GM21576 (cell line): Measurements from ENCODE around the gene NUP62.
"Not testable (repeated sequence)": the region's sequence is repeated elsewhere in the genome, so short reads cannot be mapped to it uniquely, and the experiment has no call there.

ENCODE experiments used
- ATAC-seq: cut with Tn5 transposase; IDR thresholded peaks from one replicate; pipeline ENCODE4 v1.9.1; 2021; ENCODE audit warnings: mild to moderate bottlenecking, moderate library complexity; ENCODE audit not compliant: unreplicated experiment

Gene NUP62

DNA sequence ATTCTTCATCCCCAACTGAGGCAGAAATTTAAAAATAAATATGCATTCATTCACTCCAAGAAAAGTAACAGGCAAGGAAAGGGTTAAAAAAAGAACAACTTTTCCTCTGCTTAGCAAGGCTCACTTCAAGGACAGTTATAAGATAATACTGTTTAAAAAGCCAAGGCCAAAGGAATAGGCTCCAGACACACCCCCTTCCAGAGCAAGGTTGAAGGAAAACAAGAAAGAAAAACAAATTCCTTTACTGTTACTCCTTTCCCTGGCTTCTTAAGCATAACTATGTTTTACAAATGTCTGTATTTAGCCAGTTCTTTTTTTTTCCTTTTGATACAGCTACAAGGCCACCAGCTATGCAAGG, 23.2 kb upstream of the NUP62 start:
- ATAC-seq: no peak

DNA sequence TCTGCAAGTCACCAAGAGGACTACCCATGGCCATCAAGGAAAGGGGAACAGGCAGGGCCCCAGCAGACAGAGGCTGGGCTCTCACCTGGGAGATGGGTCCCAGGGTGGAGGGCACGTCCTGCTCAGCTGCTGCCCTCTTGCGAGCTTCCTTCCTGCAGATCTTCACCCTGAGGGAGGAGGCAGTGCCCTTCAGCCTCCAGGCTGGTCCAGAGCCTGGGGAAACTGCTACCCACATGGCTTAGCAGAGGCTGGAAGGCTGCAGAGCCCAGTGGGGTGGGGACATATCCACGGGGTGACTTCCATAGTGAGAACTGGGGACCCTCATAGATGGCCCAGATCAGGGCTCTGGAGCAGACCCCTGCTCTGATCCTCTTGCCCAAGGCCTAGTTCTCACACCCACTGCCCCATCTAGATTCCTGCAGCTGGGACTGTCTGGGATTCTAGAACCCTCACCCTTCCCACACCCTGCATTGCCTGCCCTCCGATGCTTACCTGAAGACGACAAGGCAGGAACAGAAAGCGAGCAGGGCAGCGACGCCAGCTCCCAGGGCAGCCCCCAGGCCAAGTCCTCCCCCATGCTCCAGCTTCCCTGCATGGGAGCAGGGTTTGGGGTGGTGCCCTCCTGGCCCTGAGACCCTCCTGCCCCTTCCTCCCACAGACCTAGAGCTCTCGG, 22.6 kb upstream of the NUP62 start:
- ATAC-seq: no peak

DNA sequence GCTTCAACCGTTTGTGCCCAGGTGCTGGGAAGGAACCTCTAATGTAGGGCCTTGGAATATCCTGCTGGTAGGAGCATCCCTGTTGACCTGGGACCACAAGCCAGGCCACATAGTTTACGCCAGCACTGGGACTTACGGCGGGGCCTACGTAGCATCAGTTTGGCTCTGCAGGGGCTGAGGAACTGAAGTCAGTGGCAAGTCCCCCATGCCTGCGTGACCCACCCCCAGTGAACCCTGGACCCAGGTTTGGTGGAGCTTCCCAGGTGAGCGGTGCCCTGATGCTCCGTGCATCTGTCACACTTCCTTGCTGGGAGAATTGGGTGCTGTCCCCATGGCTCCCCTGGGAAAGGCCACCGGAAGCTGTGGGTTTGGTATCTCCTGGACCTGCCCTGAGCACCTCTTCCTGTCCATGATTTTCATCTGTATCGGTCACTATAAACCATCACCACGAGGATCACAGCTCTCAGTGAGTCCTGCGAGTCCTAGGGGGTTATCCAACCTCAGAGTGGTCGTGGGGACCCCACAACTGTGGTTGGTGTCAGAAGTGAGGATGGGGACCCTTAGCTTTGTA, 21.7 kb upstream of the NUP62 start:
- no peak for ATAC-seq

DNA sequence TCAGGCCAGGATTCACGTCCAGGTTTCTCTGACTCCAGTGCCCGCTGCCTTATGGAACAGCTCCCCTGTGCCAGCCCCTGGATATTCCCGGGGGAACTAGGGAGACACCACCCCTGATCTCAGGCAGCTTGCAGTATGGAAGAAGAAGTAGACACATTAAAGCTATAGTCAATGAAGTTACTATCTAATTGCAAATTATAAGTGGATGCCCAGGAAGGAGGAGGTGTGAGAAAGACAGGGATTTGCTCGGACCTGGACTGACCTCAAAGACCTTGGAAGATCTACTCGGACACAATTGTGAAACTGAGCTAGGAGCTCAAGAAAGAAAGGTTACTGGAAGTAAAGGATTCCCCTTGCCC, 21.3 kb upstream of the NUP62 start:
- ATAC-seq: no peak

DNA sequence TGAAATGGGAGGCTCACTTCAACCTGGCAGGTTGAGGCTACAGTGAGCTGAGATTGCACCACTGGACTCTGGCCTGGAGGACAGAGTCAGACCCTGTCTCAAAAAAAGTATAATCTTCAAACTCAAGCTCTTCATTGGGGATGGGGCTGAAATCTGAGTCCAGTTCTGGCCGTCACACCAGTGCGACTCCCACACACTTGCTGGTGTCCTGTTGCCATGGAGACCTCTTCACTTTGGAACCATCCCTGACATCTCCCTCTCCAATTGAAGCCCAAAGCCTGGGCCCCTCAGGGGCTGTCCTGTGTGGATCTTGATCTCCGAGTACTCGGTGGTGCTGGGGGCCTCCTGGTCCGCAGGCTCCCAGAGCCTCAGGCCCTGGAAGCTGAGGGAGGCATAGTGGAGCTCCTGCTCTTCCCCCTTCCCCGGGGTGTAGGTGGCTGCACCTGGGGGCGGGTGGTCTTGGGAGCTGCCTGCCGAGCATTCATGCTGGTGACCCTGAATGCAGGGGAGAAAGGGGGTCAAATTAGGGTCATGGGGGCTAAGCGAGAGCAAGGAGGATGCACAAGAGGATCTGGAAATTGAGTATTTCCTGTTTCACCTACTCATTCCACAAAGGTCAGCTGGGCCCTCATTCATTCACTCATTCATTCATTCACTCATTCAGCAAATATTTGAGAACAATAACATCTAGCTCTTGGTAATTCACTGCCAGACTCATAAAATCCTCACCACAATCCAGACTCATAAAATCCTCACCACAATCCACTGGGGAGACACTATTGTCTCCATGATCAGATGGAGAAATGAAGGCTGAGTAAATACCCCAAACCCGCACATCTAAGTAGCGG, 20.7 kb upstream of the NUP62 start:
- ATAC-seq: no peak

DNA sequence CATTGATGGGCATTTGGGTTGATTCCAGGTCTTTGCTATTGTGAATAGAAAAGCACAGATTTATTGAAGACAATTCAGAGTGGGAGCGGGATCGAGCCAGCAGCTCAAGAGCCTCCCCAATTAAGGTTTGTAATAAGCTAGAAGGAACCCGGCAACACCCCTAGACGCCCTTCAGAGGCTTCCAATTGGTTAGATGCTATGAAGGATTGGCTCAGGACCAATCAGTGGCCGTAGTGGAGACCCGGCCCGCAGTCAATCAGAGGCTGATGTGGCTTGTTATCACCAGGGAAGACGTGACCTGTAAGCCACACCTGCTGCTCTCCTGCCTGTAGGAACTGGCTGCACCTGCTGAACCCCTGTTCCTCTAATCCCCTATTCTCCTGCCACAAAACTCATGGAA, 17.1 kb upstream of the NUP62 start:
- ATAC-seq: no peak

DNA sequence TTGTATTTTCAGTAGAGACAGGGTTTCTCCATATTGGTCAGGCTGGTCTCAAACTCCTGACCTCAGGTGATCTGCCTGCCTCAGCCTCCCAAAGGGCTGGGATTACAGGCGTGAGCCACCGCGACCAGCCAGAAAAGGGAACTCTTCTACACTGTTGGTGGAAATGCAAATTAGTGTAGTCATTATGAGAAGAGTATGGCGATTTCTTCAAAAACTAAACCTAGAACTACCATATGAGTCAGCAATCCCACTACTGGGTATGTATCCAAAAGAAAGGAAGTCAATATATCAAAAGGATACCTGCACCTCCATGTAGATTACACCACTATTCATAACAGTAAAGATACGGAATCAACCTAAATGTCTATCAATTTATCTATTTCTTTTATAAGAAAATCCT, 15.3 kb upstream of the NUP62 start:
- not testable (repeated sequence) for ATAC-seq

DNA sequence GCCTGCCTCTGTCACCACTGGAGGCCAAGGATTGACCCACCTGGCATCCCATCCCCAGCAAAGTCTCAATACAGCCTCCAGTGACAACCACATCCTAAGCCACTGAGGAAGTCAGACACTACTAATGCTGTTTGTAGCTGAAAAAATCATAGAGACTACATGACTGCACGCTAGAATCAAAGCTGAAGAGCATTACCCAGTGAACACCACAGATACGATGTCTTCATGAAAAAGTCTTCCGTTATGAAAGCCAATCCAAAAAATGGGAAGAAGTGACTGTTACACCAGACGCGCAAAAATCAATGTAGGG, 11.1 kb upstream of the NUP62 start:
- no peak for ATAC-seq

DNA sequence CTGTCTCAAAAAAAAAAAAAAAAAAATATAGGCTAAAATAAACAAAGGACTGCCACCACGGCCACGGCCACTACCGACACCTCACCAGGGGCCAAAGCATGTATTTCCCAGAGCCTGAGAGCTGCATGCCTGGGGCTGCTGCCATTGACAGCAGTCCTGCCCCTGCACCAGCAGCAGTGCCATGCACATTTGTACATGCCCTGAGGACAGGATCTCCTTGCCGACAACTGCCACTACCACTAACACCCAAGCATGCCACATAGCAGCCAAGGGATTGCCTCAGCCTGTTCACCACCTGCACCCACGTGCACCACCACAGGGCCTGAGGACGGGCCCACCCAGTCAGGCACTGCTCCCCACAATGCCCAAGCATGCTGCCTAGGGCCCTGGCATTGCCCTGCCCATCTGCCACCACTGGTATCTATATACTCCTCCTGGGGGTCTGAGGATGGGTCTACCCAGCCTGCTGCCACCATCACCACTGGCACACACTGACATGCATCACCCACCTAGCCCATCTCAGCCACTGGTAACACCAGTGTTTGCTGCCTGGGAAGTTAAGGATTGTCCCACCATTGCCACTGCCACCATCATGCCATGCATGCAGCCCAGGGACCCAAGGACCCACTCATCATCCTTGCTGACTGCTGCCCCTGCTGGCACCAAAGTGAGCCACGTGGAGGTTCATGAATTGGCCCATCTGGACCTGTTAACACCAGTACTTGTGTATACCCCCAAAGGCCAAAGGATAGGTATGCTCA, 10.6 kb upstream of the NUP62 start:
- no peak for ATAC-seq

DNA sequence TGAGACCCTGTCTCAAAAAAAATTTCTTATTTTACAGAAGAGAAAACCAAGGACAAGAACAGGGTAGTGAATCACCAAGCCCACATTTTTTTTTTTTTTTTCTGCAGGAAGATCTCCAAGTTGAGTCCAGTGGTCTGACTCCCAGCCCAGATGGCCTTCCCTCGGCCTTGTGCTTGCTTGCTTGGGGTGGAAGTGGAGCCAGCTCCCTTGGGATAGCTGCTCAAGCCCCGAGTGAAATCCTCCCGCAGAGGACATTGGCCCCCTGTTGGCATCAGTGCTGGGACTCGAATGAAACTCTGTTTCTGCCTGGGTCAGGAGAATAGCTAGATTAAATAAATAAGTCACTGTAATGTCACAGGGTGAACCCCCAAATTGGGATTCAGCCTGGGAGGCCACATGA, 9.4 kb upstream of the NUP62 start:
- ATAC-seq: no peak

DNA sequence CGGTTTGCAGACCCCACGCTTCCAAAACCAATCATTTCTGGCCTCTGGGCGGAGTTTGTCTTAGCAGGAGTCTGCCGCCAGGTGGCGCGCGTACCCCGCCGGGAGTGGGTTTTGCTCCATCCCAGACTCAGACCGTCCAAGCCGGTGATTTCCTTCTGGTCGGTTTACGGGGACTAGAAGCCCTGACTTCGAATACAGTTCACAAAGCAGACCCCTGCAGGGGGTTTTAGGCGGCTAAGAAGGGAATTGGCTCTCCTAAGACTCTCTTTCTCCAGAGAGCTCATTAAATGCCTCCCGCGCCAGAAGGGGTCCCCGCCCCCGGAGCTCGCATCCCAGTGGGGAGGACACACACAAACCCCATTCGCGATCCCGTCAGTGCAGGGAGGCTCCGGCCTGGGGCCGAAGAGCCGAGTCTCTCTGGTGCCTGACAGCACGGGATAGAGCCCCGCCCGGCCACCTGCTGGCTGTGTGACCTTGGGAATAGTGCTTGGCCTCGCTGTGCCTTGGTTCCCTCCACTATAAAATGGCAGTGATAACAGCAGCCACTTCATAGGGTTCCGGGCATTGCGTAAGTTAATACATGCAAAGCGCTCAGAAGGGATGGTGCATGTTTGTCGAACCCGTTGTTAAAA, 8.6 kb upstream of the NUP62 start:
- ATAC-seq: no peak

DNA sequence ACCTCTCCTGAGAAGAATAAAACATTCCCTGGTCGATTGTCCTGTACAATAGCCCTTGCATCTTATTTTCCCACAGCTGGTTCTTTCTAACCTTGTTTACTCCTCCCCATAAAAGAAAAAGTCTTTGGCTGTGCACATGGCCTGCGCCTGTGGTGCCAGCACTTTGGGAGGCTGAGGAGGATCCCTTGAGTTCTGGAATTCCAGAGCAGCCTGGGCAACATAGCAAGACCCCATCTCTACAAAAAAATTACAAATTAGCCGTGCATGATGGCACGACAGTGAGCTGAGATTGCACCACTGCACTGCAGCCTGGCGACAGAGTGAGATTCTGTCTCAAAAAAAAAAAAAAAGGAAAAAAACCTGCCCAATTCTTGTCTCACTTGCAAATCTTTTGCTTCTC, 7.2 kb upstream of the NUP62 start:
- no peak for ATAC-seq

DNA sequence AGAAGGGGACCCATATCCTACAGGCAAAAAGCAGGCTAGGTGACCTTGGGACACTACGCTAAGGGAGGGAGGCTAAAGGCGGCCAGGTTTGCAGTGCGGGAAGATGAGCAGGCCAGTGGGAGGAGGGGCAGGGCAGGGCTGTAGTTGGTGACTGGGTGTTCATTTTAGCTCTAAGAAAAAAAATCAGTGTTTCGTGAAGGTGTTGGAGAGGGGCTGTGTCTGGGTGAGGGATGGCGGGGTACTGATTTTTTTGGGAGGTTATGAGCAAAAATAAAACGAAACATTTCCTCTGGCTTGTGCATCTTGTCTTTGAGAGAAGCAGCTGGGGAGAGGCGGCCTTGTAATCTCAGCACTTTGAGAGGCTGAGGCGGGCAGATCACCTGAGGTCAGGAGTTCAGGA, 4.3 kb upstream of the NUP62 start:
- no peak for ATAC-seq

DNA sequence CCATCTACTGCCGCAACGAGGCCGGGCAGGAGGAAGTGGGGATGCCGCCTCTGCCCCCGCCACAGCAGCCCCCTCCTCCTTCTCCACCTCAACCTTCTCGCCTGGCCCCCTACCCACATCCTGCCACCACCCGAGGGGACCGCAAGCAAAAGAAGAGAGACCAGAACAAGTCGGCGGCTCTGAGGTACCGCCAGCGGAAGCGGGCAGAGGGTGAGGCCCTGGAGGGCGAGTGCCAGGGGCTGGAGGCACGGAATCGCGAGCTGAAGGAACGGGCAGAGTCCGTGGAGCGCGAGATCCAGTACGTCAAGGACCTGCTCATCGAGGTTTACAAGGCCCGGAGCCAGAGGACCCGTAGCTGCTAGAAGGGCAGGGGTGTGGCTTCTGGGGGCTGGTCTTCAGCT, 3.4 kb upstream of the NUP62 start:
- ATAC-seq: no peak

DNA sequence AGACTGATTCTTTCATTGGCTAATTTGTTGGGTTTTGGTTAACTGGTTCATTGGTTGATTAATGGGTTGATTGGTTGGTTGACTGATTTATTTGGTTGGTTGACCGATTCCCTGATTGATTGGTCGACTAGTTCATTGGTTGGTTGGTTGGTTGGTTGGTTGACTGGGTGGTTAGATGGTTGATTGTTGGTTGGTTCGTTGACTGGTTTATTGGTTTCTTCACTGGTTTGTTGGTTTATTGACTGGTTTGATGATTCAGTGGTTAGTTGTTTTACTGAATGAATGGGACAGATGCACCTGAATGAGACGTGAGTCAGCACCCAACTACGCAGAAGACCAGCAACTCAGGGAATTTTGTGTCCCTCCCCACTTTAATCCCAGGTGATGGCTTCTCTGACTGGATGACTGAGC, 2.7 kb upstream of the NUP62 start:
- no peak for ATAC-seq

DNA sequence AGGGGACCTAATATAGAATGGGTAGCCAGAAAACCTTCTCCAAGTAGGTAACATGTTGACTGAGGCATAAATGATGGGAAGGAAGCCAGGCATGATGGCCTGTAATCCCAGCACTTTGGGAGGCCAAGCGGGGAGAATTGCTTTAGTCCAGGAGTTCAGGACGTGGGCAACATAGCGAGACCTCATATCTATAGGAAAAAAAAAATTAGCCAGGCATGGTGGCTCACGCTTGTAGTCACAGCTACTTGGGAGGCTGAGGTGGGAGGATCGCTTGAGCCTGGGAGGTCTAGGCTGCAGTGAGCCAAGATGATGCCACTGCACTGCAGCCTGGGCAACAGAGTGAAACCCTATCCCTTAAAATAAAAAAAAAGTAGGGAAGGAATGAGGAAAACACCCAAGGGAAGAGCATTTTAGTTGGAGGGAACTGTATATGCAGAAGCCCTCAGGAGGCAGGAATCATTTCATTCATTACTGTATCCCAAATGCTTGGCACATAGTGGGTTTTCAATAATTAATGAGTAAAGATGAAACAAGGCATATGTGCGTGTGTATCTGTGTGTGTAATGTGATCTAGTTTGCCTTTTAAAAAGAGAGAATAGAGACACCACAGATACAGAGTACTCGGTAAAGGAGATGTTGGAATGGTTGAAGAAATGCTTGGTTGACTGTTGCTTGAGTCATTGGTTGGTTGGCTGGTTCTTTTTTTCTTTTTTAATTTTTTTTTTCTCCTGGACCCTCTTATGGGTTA, 2.2 kb upstream of the NUP62 start:
- no peak for ATAC-seq

DNA sequence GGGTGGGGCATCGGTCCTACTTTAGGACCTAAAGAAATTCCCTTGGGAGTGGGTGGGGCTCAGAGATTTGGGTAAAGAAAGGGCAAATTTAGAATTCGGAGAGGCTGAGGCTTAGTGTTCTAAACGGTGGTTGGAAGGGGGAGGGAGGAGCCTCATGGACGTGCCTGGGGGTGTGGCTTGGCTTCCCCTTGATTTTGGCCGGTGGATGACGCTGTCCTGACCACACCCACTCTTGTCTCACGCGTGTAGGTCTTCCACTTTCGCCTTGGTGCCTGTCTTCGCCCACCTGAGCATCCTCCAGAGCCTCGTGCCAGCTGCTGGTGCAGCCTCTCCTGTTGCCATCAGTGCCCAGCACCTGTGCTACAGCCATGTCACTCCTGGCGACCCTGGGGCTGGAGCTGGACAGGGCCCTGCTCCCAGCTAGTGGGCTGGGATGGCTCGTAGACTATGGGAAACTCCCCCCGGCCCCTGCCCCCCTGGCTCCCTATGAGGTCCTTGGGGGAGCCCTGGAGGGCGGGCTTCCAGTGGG, 1.2 kb upstream of the NUP62 start:
- ATAC-seq: no peak

DNA sequence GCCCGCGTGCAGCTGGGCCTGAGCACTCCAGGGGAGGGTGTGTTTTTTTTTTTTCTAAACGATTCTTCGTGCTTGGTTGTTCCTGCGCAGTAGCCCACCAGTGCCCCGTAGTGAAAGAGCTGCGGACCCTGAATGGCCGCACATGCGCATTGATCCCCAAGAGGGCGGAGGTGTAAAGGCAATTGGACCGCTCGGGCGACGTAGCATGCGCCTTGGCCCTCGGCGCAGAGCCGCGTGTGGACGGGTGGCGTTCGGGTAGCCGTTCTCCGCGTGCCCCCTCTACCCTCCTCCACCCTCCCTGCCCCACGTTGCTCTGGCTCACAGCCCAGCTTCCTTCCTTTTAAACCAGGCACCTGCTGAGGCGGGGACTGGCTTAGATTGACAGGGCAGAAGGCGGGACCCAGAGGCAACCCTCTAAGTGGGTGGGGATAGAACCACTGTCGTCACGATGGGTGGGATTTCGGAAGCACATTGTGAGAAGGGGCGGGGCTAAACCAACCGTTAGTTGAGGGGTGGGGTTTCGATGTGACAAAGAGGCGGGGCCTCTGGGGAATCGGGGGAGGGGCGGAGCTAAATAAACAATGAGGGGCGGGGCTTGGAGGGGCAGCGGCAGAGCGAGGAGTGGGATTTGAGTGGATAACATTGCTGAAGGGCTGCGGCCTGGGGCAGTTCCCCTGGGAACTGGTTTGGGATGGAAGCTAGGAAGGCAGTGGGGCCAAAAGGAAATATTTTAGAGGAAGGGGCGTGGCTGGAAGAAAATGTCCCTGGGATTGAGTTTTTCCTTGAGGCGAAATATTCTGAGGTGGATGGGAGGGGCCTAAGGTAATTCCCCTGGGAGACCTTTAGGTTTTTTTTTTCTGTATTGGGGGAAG, 543 bp upstream of the NUP62 start:
- ATAC-seq: peak; percentile 57

DNA sequence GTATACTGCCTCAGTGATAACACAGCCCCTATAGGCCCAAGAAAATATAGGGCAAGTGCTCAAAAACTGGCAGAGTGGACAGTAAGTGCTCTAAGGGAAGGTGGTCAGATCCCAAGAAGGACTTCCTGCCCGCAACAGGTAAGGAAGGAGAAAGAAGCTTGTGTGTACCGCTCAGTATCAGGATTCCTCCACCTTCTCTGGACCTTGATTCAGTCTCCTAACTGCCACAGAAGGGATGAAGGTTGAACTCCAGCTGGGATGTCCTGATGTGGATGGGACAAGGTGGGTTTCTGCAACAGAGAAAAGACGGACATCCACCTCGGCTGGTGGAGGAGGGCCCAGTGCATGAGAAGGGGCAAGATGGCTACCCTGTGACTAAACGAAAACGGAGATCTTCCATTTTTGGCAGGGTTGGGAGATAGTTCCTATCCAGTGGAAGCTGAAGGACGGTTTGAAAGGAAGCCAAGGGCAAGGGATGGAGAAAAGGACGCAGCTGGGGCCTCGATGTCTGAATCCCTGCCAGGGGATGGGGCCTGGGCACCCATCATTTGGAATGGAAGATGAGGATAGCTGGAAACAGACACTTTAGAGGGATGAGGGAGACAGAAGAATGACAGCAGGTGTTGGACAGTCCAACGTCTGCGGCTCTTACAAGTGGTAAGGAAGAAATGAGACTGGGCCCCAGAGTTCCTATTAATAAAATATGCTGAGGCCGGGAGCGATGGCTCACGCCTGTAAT, 1.6 kb downstream of the NUP62 start:
- no peak for ATAC-seq
